ENCODE results near the gene PIGP.
"Not testable (repeated sequence)": the region's sequence is repeated elsewhere in the genome, so short reads cannot be mapped to it uniquely, and the experiment has no call there.

The PIGP gene

DNA sequence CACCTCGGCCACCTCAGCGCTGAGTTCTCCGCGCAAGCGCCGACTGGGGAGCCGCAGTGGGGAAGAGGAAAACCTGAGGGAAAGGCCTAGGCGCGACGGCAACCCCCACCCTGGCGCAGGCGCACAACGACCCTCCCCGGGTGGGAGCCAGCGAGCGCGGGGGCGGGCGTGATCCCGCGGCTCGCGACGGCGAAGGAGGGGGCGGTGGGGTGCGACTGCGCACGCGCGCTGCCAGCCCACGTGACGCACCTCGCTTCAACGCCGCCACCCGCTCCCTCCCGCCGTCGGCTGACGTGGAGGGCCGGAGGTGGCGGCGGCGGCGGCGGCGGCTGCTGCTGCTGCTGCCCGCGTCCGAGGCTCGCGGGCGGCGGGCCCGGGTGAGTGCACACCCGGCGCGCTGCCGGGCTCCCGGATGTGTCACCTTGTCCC lies at the start of gene PIGP, which contains the start of gene TTC3:
Gene PIGP (minus strand): TSS at position 84 of the 429 bp plus-strand sequence. CDS start 556 bp downstream, outside the sequence.
Gene TTC3 (plus strand): TSS at position 267 of the 429 bp plus-strand sequence. CDS start 14,004 bp downstream, outside the sequence.
- DNase-seq (ENCODE audit: low read depth), result peak; percentile 74

DNA sequence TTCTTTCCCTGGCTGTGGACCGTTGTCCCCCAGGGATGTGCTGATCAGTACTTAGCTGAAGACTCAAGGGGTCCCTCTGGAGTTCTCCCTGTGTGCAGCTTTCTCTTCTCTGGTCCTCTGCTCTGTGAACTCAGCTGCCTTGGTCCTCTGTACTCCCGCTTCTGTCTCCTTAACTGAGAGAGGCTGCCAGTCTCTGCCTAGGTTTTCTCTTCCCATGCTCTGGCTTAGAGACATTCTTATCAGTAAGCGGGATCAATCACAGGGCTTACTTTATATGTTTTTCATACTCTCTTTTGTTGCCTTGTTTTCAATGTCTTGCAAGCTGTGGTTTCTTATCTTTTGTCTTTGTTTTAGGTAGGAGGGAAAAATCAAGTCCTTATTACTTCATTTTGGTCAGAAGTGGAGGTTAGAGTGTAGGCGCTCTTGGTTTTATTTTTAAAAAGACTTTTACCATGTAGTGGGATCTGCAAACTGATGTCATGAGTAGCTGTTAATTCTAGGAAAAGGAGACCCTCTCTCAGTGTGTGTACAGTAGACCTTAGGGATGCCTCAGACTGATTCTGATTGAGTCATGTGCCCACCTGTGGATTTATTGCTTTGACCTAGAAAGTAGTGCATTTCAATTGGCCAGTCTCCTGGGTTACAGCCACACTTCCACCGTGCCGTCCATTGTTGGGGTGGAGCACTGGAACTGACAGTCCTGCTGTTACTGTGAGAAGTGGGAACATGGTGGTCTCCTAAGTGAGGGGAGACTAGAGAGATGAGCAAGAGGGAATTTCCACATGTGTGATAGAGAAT lies 46.7 kb upstream of the PIGP start:
- DNase-seq (ENCODE audit: low read depth), result no peak

DNA sequence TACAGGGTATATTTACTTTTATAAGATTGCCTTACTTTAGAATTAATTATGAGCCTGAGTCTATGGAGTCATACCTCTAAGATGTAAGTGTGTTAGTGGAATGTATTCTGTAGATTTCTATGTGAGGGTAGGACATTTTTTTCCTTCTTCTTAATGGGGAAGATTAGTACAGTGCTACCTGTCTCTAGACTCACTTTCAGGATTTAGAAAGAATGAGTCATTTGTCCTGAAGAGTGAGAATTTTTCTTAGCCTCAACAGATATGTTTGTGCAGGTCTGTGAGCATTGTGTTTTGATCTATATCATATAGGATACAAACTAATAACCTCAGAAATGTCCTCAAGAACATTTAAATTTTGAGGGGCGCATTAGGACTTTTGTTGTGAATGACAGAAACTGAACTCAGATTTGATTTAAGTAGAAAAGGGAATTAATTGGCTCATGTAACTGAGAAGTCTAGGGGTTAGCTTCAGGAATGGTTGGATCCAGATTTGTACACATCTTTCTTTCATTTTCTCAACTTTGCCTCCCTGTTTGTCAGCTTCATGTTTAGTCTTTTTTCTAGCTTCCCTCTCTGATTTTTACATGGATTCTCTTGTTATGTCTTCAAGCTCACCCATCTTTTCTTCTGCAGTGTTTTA lies 45.4 kb upstream of the PIGP start:
- no peak for DNase-seq (ENCODE audit: low read depth)

DNA sequence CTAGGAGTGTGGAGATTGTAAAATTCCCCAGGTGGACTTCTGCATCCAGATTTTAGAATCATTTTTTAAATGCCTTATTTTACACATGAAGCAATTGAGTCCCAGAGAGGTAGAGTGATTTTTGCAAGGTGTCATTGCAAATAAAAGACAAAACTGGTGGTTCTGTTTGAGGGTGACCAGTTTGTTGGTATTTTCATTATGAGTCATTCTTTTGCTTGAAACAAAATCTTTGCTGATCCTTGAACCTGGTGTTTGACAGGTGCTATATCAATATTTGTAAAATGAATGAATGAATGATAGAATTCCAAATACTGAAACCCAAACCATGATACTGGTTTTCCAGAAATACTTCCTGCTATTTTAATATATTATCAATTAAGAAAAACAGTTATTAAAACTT lies 44.3 kb upstream of the PIGP start:
- no peak for DNase-seq (ENCODE audit: low read depth)

DNA sequence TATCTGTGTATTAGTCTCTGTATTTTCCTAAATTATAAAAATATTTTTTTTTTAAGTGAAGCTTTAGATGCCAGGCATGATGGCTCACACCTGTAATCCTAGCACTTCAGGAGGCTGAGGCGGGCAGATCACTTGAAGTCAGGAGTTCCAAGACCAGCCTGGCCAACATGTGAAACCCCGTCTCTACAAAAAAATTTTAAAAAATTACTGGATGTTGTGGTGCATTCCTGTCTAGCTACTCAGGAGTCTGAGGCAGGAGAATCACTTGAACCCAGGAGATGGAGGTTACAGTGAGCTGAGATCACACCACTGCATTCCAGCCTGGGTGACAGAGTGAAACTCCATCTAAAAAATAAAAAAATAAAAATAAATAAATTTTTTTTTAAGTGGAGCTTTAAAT lies 43.6 kb upstream of the PIGP start:
- not testable (repeated sequence) for DNase-seq (ENCODE audit: low read depth)

DNA sequence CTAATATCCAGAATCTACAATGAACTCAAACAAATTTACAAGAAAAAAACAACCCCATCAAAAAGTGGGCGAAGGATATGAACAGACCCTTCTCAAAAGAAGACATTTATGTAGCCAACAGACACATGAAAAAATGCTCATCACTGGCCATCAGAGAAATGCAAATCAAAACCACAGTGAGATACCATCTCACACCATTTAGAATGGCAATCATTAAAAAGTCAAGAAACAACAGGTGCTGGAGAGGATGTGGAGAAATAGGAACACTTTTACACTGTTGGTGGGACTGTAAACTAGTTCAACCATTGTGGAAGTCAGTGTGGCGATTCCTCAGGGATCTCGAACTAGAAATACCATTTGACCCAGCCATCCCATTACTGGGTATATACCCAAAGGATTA lies 41.4 kb upstream of the PIGP start:
- DNase-seq (ENCODE audit: low read depth), result not testable (repeated sequence)

DNA sequence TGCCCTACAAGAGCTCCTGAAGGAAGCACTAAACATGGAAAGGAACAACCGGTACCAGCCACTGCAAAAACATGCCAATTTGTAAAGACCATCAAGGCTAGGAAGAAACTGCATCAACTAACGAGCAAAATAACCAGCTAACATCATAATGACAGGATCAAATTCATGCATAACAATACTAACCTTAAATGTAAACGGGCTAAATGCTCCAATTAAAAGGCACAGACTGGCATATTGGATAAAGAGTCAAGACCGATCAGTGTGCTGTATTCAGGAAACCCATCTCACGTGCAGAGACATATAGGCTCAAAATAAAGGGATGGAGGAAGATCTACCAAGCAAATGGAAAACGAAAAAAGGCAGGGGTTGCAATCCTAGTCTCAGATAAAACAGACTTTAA lies 38.2 kb upstream of the PIGP start:
- not testable (repeated sequence) for DNase-seq (ENCODE audit: low read depth)

DNA sequence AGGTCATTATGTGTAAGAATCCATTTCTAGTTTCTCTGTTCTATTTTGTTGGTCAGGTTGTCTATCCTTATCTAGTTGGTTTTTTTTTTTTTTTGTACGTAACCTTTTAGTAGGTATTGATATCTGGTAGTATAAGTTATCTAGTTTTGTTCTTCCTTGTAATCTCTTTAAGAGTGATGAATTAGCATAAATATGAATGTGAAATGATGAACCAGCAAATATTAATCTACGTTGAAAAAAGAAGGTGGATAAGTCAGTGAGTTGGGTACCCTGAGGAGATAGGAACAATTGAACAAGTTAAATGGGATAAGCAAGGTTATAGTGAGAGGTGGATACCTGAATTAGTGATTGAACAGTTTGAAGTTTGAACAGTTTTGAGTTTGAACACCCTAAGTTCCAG lies 34.1 kb upstream of the PIGP start:
- no peak for DNase-seq (ENCODE audit: low read depth)

DNA sequence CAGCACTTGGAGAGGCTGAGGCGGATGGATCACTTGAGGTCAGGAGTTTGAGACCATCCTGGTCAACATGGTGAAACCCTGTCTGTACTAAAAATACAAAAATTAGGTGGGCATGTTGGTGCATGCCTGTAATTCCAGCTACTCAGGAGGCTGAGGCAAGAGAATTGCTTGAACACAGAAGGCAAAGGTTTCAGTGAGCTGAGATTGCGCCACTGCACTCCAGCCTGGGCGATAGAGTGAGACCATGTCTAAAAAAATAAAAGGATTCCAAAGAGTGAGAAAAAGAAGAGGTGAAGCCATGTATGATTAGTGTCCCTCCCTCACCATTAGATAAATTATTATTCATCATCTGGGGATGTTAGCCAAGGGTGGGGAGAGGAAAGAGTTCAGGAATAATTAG lies 29.9 kb upstream of the PIGP start:
- DNase-seq (ENCODE audit: low read depth), result not testable (repeated sequence)

DNA sequence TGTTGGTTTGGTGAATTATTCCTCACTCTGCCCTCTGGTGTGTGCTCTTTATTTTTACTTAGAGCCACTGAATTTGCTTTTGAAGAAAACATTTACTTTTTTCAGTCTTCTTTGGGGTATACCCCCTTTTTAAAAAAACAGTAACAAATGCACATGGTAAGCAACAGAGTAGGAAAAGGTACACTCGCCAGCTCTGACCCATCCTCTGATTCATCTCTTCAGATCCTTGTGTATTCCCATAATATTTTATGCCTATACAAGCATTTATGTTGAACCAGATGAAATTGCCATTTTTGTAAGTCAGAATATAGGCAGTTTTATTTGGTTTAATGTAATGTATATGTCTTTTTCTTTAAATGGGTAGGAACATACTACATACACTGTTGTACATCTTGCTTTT lies 28.5 kb upstream of the PIGP start:
- no peak for DNase-seq (ENCODE audit: low read depth)

DNA sequence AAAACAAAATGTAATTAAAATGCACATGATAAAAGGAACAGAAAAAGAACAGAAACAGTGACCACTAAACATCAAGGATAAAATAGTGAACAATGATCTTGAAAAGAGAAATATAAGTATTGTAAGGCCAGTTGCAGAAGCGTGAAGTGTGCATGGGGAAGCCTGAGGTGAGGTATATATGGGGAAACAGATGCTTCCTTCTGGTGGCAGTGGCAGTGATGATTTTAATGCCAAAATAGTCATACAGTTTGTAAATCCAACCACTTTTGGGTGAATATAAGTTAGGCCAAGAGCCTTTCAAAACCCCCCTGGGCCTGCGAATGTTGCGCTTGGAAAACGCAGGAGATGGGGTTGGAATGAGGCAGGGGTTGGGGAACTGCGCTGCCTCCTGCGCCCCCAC lies 27.4 kb upstream of the PIGP start:
- DNase-seq (ENCODE audit: low read depth), result no peak

DNA sequence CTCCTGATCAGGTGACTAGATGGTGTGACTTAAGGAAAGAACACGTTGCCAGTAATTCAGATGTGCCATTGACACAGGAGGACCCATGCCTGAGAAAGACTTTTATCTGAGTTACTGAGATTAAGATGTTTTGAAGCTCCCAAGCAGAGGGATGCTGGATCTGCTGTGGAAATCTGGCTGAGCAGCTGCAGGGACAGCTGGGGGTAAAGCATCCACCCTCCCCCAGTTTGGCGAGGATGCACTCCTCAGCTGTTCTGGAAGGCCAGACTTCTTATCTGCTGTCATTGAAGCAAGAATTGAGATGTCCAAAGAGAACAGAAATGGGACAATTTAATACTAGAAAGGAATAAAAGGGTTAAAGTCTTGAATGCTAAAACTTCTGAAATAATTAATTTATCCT lies 25.9 kb upstream of the PIGP start:
- DNase-seq (ENCODE audit: low read depth), result no peak

DNA sequence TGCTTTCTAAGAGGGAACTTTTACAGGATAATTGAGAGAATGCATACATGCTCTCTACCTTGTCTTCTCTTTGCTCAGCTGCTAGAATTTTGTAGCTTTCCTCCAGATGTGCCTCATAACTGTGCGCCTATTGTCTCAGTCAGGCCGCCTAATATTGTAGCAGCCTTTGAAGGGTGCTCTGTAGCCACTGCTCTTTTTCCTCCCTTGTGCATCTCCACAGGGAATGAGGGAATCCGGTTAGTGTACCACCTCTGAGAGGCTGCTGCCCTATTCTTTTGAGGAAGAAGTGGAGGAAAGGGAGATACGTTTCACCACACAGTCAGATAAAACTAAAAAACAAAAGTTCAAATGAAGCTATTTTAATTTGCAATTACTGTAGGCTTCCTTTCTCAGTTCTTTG lies 22.9 kb upstream of the PIGP start:
- DNase-seq (ENCODE audit: low read depth), result no peak

DNA sequence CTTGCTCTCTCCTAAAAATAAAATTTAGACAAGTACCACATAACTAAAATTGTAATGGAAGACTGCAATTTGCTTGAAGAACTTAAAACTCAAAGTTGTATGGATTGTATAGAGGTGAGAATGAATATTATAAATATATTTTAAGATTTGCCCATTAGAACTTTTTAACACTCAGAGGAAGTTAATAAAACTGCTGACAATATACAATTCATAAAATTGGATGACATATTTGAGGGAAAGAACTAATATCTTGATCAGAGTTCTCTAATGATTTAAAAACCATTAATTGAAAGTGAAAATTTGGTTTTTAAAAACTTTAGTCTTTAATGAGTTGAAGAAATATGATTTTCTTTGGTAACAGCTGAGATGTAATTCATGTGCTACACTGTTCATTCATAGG lies 21.1 kb upstream of the PIGP start:
- no peak for DNase-seq (ENCODE audit: low read depth)

DNA sequence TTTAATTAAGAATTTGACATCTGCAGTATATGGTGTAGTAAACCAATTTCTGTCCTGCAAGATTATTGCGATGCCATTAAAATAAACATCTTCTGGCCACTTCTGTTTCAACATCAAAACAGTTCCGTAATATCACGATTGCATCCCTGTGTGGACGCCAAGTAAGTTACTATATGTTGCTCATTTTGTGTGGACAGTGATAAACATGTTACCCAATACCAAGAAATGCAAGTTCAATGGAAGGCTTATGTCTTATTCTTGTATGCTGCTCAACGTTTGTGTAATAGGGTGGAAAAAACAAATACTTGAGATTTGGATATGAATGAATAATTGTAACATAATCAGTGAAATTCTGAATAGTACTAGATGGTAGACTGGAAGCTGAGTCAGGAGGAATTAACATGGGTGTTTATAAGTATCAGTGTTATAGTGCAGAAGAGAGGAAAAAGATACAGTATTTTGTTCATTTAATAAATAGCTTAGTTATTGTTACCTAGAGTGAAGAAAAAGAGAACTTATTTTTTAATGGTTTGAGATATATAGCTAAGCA lies 15.4 kb upstream of the PIGP start:
- no peak for DNase-seq (ENCODE audit: low read depth)

DNA sequence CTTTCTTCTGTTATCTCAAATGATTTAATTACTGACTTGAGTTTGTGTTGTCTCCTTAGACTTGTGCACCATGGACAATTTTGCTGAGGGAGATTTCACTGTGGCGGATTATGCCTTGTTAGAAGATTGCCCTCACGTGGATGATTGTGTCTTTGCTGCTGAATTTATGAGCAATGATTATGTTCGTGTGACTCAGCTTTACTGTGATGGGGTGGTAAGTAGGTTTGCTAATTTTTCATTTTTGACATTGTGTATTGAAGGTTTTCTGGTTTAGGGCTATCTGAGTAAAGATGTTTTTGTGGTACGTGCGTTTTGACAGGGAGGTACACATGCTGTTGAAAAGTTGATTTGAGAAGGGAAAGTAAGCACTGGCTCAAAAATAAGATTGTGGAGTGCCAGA lies 14.3 kb upstream of the PIGP start:
- no peak for DNase-seq (ENCODE audit: low read depth)

DNA sequence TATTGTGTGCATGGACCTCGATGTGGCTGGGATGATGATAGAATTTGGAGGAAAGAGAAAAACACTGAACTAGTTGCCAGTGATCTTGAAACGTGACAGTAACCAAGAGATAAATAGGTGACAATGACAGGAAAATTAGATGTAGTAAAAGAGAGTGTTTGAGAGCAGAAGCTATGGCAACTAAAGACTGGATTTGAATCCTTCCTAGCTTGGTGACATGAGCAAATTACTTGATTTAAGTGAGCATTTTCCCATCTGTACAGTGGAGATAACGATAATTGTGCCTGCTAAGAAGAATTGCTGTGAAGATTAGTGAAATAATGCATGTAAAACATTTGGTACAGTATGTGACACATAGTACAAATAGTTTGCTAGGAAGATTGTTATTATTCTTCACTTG lies 12.9 kb upstream of the PIGP start:
- DNase-seq (ENCODE audit: low read depth), result no peak

DNA sequence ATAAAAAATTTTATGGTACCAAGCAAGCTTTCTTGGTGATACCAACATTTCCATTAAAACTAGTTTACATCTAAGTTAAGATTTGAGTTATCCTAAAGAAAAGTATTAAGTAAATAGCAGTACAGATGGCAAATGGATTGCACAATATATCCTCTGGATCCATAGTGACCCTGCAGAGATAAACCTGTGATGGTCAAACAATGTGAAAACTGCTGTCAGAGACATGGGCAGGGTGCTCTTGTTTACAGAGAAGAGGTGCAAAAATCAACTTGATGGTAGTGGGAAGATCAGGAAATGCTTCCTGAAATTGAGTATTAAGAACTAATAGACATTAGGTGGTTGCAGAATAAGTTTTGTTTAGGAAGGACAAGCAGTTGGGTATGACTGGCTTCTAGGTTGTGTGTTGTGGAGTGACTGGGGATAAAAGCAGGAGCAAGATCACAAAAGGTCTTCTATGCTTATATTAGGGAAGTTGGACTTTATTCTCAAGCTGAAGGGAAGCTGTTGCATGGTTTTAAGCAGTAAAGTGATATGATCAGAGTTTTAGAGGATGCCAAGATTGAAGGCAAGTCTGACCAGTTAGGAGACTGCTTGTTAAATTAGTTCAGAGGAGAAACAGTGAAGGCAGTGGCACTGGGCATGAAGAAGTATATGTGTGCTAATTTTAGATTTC lies 10.1 kb upstream of the PIGP start:
- no peak for DNase-seq (ENCODE audit: low read depth)

DNA sequence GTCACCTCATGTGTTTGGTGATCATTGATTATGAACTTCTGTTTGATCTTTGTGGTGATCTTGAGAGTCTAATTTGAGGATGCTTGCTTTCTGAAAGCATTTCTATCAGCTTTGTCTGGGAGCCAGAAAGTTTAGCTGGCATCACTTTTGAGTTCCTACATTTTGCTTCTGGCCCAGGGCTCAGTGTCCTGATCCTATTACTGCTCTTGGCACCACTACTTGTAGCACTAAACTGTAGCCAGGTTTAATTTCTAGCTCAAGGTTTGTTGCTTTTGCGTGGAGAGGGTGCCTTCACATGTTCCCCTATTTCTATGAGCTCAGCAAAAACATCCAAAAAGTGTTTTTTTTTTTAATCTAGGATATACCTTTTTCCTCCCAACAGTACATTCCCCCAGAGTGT lies 9.5 kb upstream of the PIGP start:
- no peak for DNase-seq (ENCODE audit: low read depth)

DNA sequence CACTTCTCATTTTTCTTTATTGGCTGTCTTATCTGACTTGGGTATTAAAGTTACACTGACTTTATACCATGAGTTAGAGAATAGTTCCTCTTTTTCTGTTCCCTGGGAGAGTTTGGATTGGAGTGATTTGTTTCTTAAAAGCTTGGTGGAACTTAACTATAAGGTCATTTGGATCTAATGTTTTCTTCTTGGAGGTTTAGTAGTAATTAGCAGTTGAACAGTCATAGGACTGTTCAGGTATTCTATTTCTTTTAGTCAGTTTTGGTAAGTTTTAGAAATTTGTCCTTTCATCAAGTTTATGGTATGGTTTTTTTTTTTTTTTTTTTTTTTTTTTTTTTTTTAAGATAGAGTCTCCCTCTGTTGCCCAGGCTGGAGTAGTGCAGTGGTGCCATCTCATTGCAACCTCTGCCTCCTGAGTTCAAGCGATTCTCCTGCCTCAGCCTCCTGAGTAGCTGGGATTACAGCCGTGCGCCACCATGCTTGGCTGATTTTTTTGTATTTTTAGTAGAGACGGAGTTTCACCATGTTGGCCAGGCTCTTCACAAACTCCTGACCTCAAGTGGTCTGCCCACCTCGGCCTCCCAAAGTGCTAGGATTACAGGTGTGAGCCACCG lies 6.4 kb upstream of the PIGP start:
- no peak for DNase-seq (ENCODE audit: low read depth)

DNA sequence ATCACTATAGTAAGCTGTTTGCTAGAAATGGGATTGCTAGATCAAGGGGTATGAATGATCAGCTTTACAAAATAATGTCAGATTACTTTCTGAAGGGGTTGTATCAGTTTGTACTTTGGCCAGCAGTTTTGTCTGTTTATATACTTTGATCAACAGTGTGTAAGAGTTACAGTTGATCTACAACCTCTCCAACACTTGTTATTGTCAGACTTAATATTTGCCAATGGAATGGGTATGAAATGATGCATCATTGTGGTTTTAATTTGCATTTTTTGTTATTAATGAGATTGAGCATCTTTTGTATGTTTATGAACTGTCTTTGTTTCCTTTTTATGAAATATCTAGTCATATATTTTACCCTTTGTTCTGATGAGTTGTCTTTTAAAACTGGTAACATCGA lies 4.5 kb upstream of the PIGP start:
- no peak for DNase-seq (ENCODE audit: low read depth)

Data from HS-27A (cell line).